IMR-90 (cell line): Measurements from ENCODE around the gene LCA5. TPM values are rescaled to one million over a fixed set of nuclear protein-coding genes. Genes with fewer than 3 reads are reported as not detected.

Source experiments
- ATAC-seq: fragments of 200-7000 bp; cut with Tn5 transposase; 2 replicates; pipeline ENCODE4 v1.9.1; 2020; ENCODE audit warnings: low read depth, mild to moderate bottlenecking, moderate library complexity
- BruUV-seq: library from RNA; stranded (reverse); fragments of 400-500 nt; replicated peaks from 2 replicates; lab custom pipeline; 2021; lab: Mats Ljungman, UMichigan
- CTCF ChIA-PET: fragments of 300-600 bp; formaldehyde crosslinking; extraction: SDS; loops from one replicate; lab custom pipeline; 2021; ENCODE audit warnings: antibody characterized with exemption; lab: Yijun Ruan, JAX
- POLR2A ChIA-PET: fragments of 300-600 bp; sonication (Branson Sonifier 250); formaldehyde crosslinking; loops from one replicate; lab custom pipeline; 2022; ENCODE audit warnings: antibody characterized with exemption; ENCODE audit not compliant: unreplicated experiment; lab: Charles Lee
- DNase-seq: peaks from one replicate; pipeline ENCODE4 v3.0.0; 2013
- H2AFZ ChIP-seq: replicated peaks from 2 replicates; pipeline ENCODE3; 2013; ENCODE audit warnings: low read length, mild to moderate bottlenecking; ENCODE audit not compliant: poor library complexity
- H2AK5ac ChIP-seq: 2 replicates; pipeline ENCODE4 v1.6.1; 2013; ENCODE audit warnings: low read depth, low read length, inconsistent platforms
- H2AK9ac ChIP-seq: replicated peaks from 2 replicates; pipeline ENCODE3; 2013; ENCODE audit warnings: mild to moderate bottlenecking, low read depth, low read length, moderate library complexity; ENCODE audit not compliant: poor library complexity
- H2BK120ac ChIP-seq: 2 replicates; pipeline ENCODE4 v1.6.1; 2013; ENCODE audit warnings: low read depth, low read length, inconsistent platforms
- H2BK15ac ChIP-seq: 3 replicates; pipeline ENCODE4 v1.6.1; 2013; ENCODE audit warnings: low read depth, low read length, inconsistent platforms
- H2BK20ac ChIP-seq: 2 replicates; pipeline ENCODE4 v1.6.1; 2013; ENCODE audit warnings: low read depth, mild to moderate bottlenecking, inconsistent platforms, low read length, moderate library complexity
- H2BK5ac ChIP-seq: 2 replicates; pipeline ENCODE4 v1.6.1; 2013; ENCODE audit warnings: mild to moderate bottlenecking, low read depth, low read length, inconsistent platforms; ENCODE audit not compliant: poor library complexity, severe bottlenecking
- H3K14ac ChIP-seq: replicated peaks from 2 replicates; pipeline ENCODE4 v1.6.1; 2013; ENCODE audit warnings: low read depth, low read length, inconsistent platforms
- H3K18ac ChIP-seq: 2 replicates; pipeline ENCODE4 v1.6.1; 2013; ENCODE audit warnings: low read depth, low read length, control low read depth
- H3K23ac ChIP-seq: 2 replicates; pipeline ENCODE4 v1.6.1; 2013; ENCODE audit warnings: low read depth, low read length, inconsistent platforms
- H3K27ac ChIP-seq: 2 replicates; pipeline ENCODE4 v1.5.1; 2013; ENCODE audit warnings: mild to moderate bottlenecking, control low read depth, low read length; ENCODE audit not compliant: insufficient read depth
- H3K27me3 ChIP-seq: 2 replicates; pipeline ENCODE4 v1.6.1; 2013; ENCODE audit warnings: low read length; ENCODE audit not compliant: control insufficient read depth, insufficient read depth
- H3K36me3 ChIP-seq: 2 replicates; pipeline ENCODE4 v1.6.1; 2013; ENCODE audit warnings: low read length, mixed read lengths; ENCODE audit not compliant: control insufficient read depth, insufficient read depth
- H3K4ac ChIP-seq: 2 replicates; pipeline ENCODE4 v1.6.1; 2013; ENCODE audit warnings: low read depth, low read length, inconsistent platforms
- H3K4me1 ChIP-seq: 2 replicates; pipeline ENCODE4 v1.6.1; 2013; ENCODE audit warnings: low read length, mixed read lengths; ENCODE audit not compliant: control insufficient read depth, insufficient read depth
- H3K4me2 ChIP-seq: 2 replicates; pipeline ENCODE4 v1.6.1; 2013; ENCODE audit warnings: low read depth, mild to moderate bottlenecking, control low read depth, low read length, moderate library complexity
- H3K4me3 ChIP-seq: 2 replicates; pipeline ENCODE4 v1.5.1; 2013; ENCODE audit warnings: low read depth, mild to moderate bottlenecking, control low read depth, low read length, moderate library complexity; ENCODE audit not compliant: insufficient read depth
- H3K56ac ChIP-seq: 2 replicates; pipeline ENCODE4 v1.6.1; 2013; ENCODE audit warnings: low read length, inconsistent platforms; ENCODE audit not compliant: insufficient read depth; ENCODE audit errors: extremely low read depth
- H3K79me1 ChIP-seq, 2 experiments: 2 replicates each; pipeline ENCODE4 v1.6.1; 2013; ENCODE audit warnings: low read length in 2 of 2, inconsistent platforms in 1 of 2, low read depth in 1 of 2
- H3K9ac ChIP-seq: 2 replicates; pipeline ENCODE4 v1.6.1; 2013; ENCODE audit warnings: low read depth, low read length, control low read depth
- H3K9me1 ChIP-seq: 2 replicates; pipeline ENCODE4 v1.6.1; 2013; ENCODE audit warnings: low read length, inconsistent platforms; ENCODE audit not compliant: insufficient read depth
- H3K9me3 ChIP-seq: 2 replicates; pipeline ENCODE4 v1.6.1; 2013; ENCODE audit warnings: low read length; ENCODE audit not compliant: control insufficient read depth, insufficient read depth
- H4K20me1 ChIP-seq: 2 replicates; pipeline ENCODE4 v1.6.1; 2013; ENCODE audit warnings: low read length, inconsistent platforms; ENCODE audit not compliant: insufficient read depth
- H4K5ac ChIP-seq: 2 replicates; pipeline ENCODE4 v1.6.1; 2013; ENCODE audit warnings: mild to moderate bottlenecking, low read depth, low read length, control low read depth
- H4K8ac ChIP-seq, 2 experiments: 2 replicates each; pipeline ENCODE4 v1.6.1; 2013; ENCODE audit warnings: low read depth in 2 of 2, low read length in 2 of 2, control low read depth in 1 of 2, inconsistent platforms in 1 of 2
- H4K91ac ChIP-seq: 2 replicates; pipeline ENCODE4 v1.6.1; 2013; ENCODE audit warnings: low read depth, low read length, inconsistent platforms; ENCODE audit not compliant: insufficient read depth
- BHLHE40 ChIP-seq: fragments of 150-350 bp; IDR thresholded peaks from 2 replicates; pipeline ENCODE4 v1.6.1; 2016; ENCODE audit warnings: mild to moderate bottlenecking, low read depth, low read length
- CEBPB ChIP-seq: IDR thresholded peaks from 2 replicates; pipeline ENCODE4 v1.6.1; 2012; ENCODE audit warnings: low read depth, low read length, improper control_type of control experiment
- CHD1 ChIP-seq: IDR thresholded peaks from 2 replicates; pipeline ENCODE4 v1.6.1; 2012; ENCODE audit warnings: low read depth, low read length, improper control_type of control experiment
- CTCF ChIP-seq: conservative IDR thresholded peaks from 2 replicates; pipeline ENCODE4 v1.5.1; 2012; ENCODE audit warnings: mild to moderate bottlenecking, low read depth, low read length, improper control_type of control experiment
- ELK1 ChIP-seq: fragments of 150-350 bp; IDR thresholded peaks from 2 replicates; pipeline ENCODE4 v1.6.1; 2016; ENCODE audit warnings: low read depth, mild to moderate bottlenecking, low read length, moderate library complexity, borderline replicate concordance
- FOS ChIP-seq: fragments of 150-350 bp; IDR thresholded peaks from 2 replicates; pipeline ENCODE4 v1.6.1; 2016; ENCODE audit warnings: low read depth, low read length
- MAFK ChIP-seq: IDR thresholded peaks from 2 replicates; pipeline ENCODE4 v1.6.1; 2012; ENCODE audit warnings: low read depth, low read length, improper control_type of control experiment
- MAZ ChIP-seq: IDR thresholded peaks from 2 replicates; pipeline ENCODE4 v1.6.1; 2012; ENCODE audit warnings: low read depth, mild to moderate bottlenecking, low read length, improper control_type of control experiment, moderate library complexity, borderline replicate concordance
- MXI1 ChIP-seq: IDR thresholded peaks from 2 replicates; pipeline ENCODE4 v1.6.1; 2012; ENCODE audit warnings: low read depth, mild to moderate bottlenecking, low read length, moderate library complexity, borderline replicate concordance
- NFE2L2 ChIP-seq: fragments of 150-350 bp; IDR thresholded peaks from 2 replicates; pipeline ENCODE4 v1.6.1; 2016; ENCODE audit warnings: low read depth, mild to moderate bottlenecking, low read length
- POLR2A ChIP-seq: IDR thresholded peaks from 2 replicates; pipeline ENCODE4 v1.6.1; 2012; ENCODE audit warnings: mild to moderate bottlenecking, low read depth, low read length
- RAD21 ChIP-seq: IDR thresholded peaks from 2 replicates; pipeline ENCODE4 v1.6.1; 2012; ENCODE audit warnings: low read length, improper control_type of control experiment
- RCOR1 ChIP-seq: IDR thresholded peaks from 2 replicates; pipeline ENCODE4 v1.6.1; 2012; ENCODE audit warnings: mild to moderate bottlenecking, low read length, improper control_type of control experiment; ENCODE audit not compliant: insufficient replicate concordance
- RFX5 ChIP-seq: IDR thresholded peaks from 2 replicates; pipeline ENCODE4 v1.8.0; 2012; ENCODE audit warnings: low read depth, mild to moderate bottlenecking, low read length, moderate library complexity
- SMC3 ChIP-seq: fragments of 150-350 bp; IDR thresholded peaks from 2 replicates; pipeline ENCODE4 v1.6.1; 2016; ENCODE audit warnings: low read depth, mild to moderate bottlenecking, antibody characterized with exemption, low read length, moderate library complexity
- USF2 ChIP-seq: fragments of 150-350 bp; IDR thresholded peaks from 2 replicates; pipeline ENCODE4 v1.6.1; 2017; ENCODE audit warnings: mild to moderate bottlenecking, antibody characterized with exemption, low read length, low read depth
- WGBS, 2 experiments: methylation state at CpG; one replicate each; pipeline versions ENCODE4 v1.1.5 to v1.1.7; 2013; ENCODE audit warnings: missing lambda C conversion rate in 2 of 2; ENCODE audit not compliant: insufficient read length in 1 of 2; ENCODE audit errors: extremely low coverage in 2 of 2; 5-methylcytosine and 5-hydroxymethylcytosine counted together
- dilution Hi-C: fragments of 300-500 bp; cut with HindIII; formaldehyde crosslinking; loops from one replicate; pipeline ENCODE4 v1.14.3; 2018; ENCODE audit warnings: low sequenced_read_pairs; ENCODE audit not compliant: unreplicated experiment
- in situ Hi-C: fragments of 300-500 bp; cut with MboI; formaldehyde crosslinking; loops from 3 replicates; pipeline ENCODE4 v1.14.3; 2019; ENCODE audit warnings: low sequenced_read_pairs, inconsistent platforms, mixed read lengths
- intact Hi-C: fragments of 100-400 bp; cut with micrococcal nuclease; formaldehyde crosslinking; loops from 2 replicates; pipeline ENCODE4 v1.10.0; 2022
- polyA plus RNA-seq, 3 experiments: library from polyadenylated mRNA; depleted of rRNA; stranded (reverse); fragments of >200 nt; gene quantifications; 2 replicates each; pipeline ENCODE4 v1.2.3, GENCODE V29; 2012; ENCODE audit warnings: low replicate concordance in 1 of 3
- total RNA-seq: library from RNA; depleted of rRNA; stranded (reverse); fragments of >200 nt; gene quantifications from 2 replicates; pipeline ENCODE4 v1.2.3, GENCODE V29; 2012

The LCA5 gene
- total and polyA plus RNA-seq, 2 of the 4 experiments (the other 2 are of a cell fraction): 1.2 to 2.0 TPM

- Histone ChIP-seq H2AK9ac (no peak overlapping the region), H3K4me2 (no peak overlapping the region), H3K9me1 (no peaks in the 10 kb centered on the region), H3K56ac (no peak overlapping the region), H2BK15ac (no peak overlapping the region), H3K23ac (no peak overlapping the region), H4K8ac (no peak overlapping the region), H3K4me3 (no peak overlapping the region), H3K79me1 (no peaks in the 10 kb centered on the region), H3K4ac (no peak overlapping the region), H2BK5ac (no peak overlapping the region), H3K14ac (no peak overlapping the region), H3K9ac (no peak overlapping the region), H4K5ac (no peak overlapping the region), H3K36me3 (no peaks in the 10 kb centered on the region), H2BK20ac (no peak overlapping the region), H3K4me1 (no peaks in the 10 kb centered on the region), H3K27me3 (no peaks in the 10 kb centered on the region), H3K27ac (no peak overlapping the region), H2AFZ (no peak overlapping the region), H3K18ac (no peak overlapping the region), H4K20me1 (no peaks in the 10 kb centered on the region), H4K91ac (no peak overlapping the region), H2AK5ac (no peak overlapping the region), H2BK120ac (no peak overlapping the region), H3K9me3 (no peaks in the 10 kb centered on the region)
- ATAC-seq (no peak), DNase-seq (no peak)
- dilution Hi-C loops (no loop called here), in situ Hi-C loops (no loop called here), intact Hi-C loops (no loop called here)
- WGBS, 2 experiments: no CpG with 5 or more reads among the region's 2 CpGs
- CTCF ChIA-PET: no interaction called here
- TF ChIP-seq ELK1 (no peak), RAD21 (no peak), NFE2L2 (no peak), BHLHE40 (no peak), USF2 (no peak), MAZ (no peak), RFX5 (no peak), POLR2A (no peak), SMC3 (no peak), CTCF (no peak), CHD1 (no peak), MXI1 (no peak), FOS (no peak), RCOR1 (no peak), CEBPB (no peak), MAFK (no peak)
- BruUV-seq: no TSS peak
- POLR2A ChIA-PET: no interaction called here
Observed at GRCh38 chr6:79568996-79569395, 31.8 kb upstream of the LCA5 start.
